Measurements from ENCODE around the gene MYLK. TPM values are rescaled to one million over a fixed set of nuclear protein-coding genes. Genes with fewer than 3 reads are reported as not detected.

Gene MYLK
- total and polyA plus RNA-seq, 2 of the 4 experiments (the other 2 are of a cell fraction) = 299 to 484 TPM

- Histone ChIP-seq H3K14ac (replicated peaks; ENCODE audit: low read depth, low read length) (no peak overlapping the region), H2AK5ac (ENCODE audit: low read depth, low read length) (no peak overlapping the region; the same call in 1 of the 2 replicates), H3K27ac (ENCODE audit: insufficient read depth, low read length) (no peak overlapping the region), H3K4ac (ENCODE audit: low read depth, low read length) (no peak overlapping the region), H3K9ac (ENCODE audit: low read depth, low read length) (no peak overlapping the region), H4K5ac (ENCODE audit: low read depth, low read length) (no peak overlapping the region), H3K18ac (ENCODE audit: low read depth, low read length) (no peak overlapping the region), H4K91ac (ENCODE audit: insufficient read depth, low read depth, low read length) (no peak overlapping the region), H3K4me2 (ENCODE audit: low read depth, low read length) (no peak overlapping the region), H3K4me1 (ENCODE audit: control insufficient read depth, insufficient read depth, low read length) (peaks cover 20% of the 10 kb centered on the region), H3K23ac (ENCODE audit: low read depth, low read length) (no peak overlapping the region), H2BK5ac (ENCODE audit: low read depth, low read length, poor library complexity, severe bottlenecking) (no peak overlapping the region), H3K4me3 (ENCODE audit: insufficient read depth, low read depth, low read length) (no peak overlapping the region), H3K79me1 (ENCODE audit: low read depth in 1 of 2, low read length in 2 of 2) (peaks cover 11 to 51% of the 10 kb centered on the region in 2 experiments), H3K9me1 (ENCODE audit: insufficient read depth, low read length) (peaks cover 34% of the 10 kb centered on the region), H2AFZ (replicated peaks; ENCODE audit: low read length, poor library complexity) (no peak overlapping the region), H3K36me3 (ENCODE audit: control insufficient read depth, insufficient read depth, low read length) (peaks cover 61% of the 10 kb centered on the region), H2BK120ac (ENCODE audit: low read depth, low read length) (no peak overlapping the region), H2BK15ac (ENCODE audit: low read depth, low read length) (no peak overlapping the region), H3K27me3 (ENCODE audit: control insufficient read depth, insufficient read depth, low read length) (no peaks in the 10 kb centered on the region), H4K8ac (ENCODE audit: low read depth in 2 of 2, low read length in 2 of 2) (no peak overlapping the region), H2AK9ac (replicated peaks; ENCODE audit: low read depth, low read length, poor library complexity) (no peak overlapping the region), H3K9me3 (ENCODE audit: control insufficient read depth, insufficient read depth, low read length) (no peaks in the 10 kb centered on the region), H2BK20ac (ENCODE audit: low read depth, low read length) (no peak overlapping the region), H4K20me1 (ENCODE audit: insufficient read depth, low read length) (no peaks in the 10 kb centered on the region), H3K56ac (ENCODE audit: extremely low read depth, insufficient read depth, low read length) (no peak overlapping the region)
- POLR2A ChIA-PET (ENCODE audit: unreplicated experiment) = no interaction called here
- DNase-seq (no peak), ATAC-seq (ENCODE audit: low read depth) (no peak)
- dilution Hi-C loops (cut with HindIII; ENCODE audit: low sequenced_read_pairs, unreplicated experiment) (no loop called here), in situ Hi-C loops (cut with MboI; ENCODE audit: low sequenced_read_pairs) (no loop called here), intact Hi-C loops (cut with micrococcal nuclease) (no loop called here)
- 100% methylated on average over 3 of the region's 22 CpGs; no CpG with 5 or more reads in 1 of the 2 experiments for WGBS, 2 experiments (ENCODE audit: extremely low coverage in 2 of 2, insufficient read length in 1 of 2)
- CTCF ChIA-PET = no interaction called here
- no peak for TF ChIP-seq MAZ (IDR thresholded peaks at IDR 0.05; ENCODE audit: borderline replicate concordance, low read depth, low read length)
- no peak for TF ChIP-seq CHD1 (IDR thresholded peaks at IDR 0.05; ENCODE audit: low read depth, low read length)
- TF ChIP-seq POLR2A (IDR thresholded peaks at IDR 0.05; ENCODE audit: low read depth, low read length) = no peak
- no peak for TF ChIP-seq MAFK (IDR thresholded peaks at IDR 0.05; ENCODE audit: low read depth, low read length)
- no peak for TF ChIP-seq BHLHE40 (IDR thresholded peaks at IDR 0.05; ENCODE audit: low read depth, low read length)
- no peak for TF ChIP-seq CEBPB (IDR thresholded peaks at IDR 0.05; ENCODE audit: low read depth, low read length)
- TF ChIP-seq RFX5 (IDR thresholded peaks at IDR 0.05; ENCODE audit: low read depth, low read length) = no peak
- TF ChIP-seq ELK1 (IDR thresholded peaks at IDR 0.05; ENCODE audit: borderline replicate concordance, low read depth, low read length) = no peak
- TF ChIP-seq RAD21 (IDR thresholded peaks at IDR 0.05; ENCODE audit: low read length) = no peak
- TF ChIP-seq RCOR1 (IDR thresholded peaks at IDR 0.05; ENCODE audit: insufficient replicate concordance, low read length) = no peak
- no peak for TF ChIP-seq SMC3 (IDR thresholded peaks at IDR 0.05; ENCODE audit: low read depth, low read length)
- BruUV-seq (replicated peaks) = no TSS peak
Measured at GRCh38 chr3:123628996-123629746, 255.0 kb downstream of the MYLK start.

Measured in IMR-90 (cell line).